GM19239 (cell line): ENCODE data around the gene FGF9.

Experiments used
- DNase-seq: peaks from one replicate; pipeline ENCODE4 v3.0.0; 2011; ENCODE audit warnings: low spot score; ENCODE audit not compliant: insufficient read length
- FAIRE-seq: peaks from 2 replicates; lab custom pipeline; 2011; peaks lifted over from hg19 to GRCh38; lab: Jason Lieb, UNC

The FGF9 gene

DNA sequence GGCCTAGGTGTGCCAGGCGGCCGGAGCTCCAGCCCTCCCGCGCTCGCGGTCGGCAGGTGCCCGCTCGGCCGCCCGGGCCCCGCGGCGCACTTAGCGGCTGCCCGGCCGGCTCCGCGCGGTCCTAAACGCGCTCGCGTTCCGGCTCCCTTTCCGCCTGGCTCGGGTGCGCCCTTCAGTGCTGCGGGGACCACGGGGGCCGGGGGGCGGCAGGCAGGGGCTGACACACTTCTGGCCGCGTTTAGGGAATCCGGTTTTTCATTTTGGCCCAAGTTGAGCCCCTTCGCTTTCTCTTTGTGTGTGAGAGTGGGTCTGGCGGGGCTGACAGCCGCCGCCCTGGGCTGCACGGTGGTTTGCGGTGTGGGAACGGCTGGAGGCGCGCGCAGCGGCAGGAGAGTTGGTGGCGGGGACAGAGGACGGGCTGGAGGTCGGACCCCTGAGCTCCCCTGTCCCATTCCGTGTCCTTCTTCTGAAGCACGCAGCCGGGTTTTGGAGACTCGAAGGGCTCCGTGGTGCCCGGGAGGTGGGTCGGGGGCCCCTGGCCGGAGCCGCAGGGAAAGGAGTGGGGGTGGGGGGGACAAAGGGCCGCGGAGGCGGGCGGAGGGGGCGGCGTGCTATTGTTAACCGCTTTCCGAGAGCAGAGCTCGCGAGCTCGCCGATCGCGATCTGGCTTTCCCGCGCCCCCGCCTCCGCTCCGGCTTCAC is 3.1 kb downstream of the FGF9 start:
- DNase-seq (no peak), FAIRE-seq (no peak)

- no peak for FAIRE-seq
- DNase-seq: no peak
Measured at GRCh38 chr13:21674490-21675009, 3.7 kb downstream of the FGF9 start.

- DNase-seq (no peak), FAIRE-seq (no peak)
Measured at GRCh38 chr13:21675095-21675991, 4.5 kb downstream of the FGF9 start.

- FAIRE-seq (no peak), DNase-seq (no peak)
Measured at GRCh38 chr13:21676611-21677021, 5.7 kb downstream of the FGF9 start.

- no peak for FAIRE-seq
Measured at GRCh38 chr13:21677075-21677623, 6.3 kb downstream of the FGF9 start.

DNA sequence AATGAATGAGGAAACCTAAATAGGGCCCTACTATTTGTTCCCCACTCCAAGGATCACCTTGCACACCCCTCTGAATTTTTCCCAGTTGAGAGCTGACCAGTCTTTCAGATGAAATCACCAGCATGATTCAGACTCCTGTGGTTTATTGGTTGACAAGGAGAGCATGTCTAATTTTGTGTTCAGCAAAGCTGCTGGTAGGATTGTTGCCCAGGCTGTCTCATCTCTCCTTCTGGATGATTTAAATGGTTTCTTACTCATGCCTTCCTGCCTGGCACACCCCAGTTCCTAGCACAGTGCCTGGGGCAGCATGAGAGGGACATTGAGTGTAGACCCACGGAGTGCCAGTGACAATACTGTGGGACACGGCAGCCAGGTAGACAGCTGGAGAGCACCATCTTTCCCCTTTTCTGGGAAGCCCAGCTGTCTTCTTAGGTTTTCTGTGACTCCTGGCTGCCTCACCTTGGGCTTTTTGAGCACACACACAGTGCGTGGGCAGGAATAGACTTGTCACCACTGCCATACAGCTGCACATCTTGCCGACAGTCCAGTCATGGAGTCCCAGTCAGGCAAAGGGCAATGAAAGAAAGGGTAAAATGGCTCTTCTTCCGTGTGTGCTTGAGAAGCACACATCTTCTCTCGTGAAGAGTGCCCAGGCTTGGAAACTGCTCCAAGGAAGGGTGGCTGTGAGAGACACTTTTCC is 12.3 kb downstream of the FGF9 start:
- DNase-seq: no peak
- no peak for FAIRE-seq

More at GRCh38 chr13:21677075-21677623, 6.3 kb downstream of the FGF9 start:
- no peak for DNase-seq

GRCh38 chr13:21684576-21684975 is 13.7 kb downstream of the FGF9 start:
- no peak for DNase-seq
- no peak for FAIRE-seq

DNA sequence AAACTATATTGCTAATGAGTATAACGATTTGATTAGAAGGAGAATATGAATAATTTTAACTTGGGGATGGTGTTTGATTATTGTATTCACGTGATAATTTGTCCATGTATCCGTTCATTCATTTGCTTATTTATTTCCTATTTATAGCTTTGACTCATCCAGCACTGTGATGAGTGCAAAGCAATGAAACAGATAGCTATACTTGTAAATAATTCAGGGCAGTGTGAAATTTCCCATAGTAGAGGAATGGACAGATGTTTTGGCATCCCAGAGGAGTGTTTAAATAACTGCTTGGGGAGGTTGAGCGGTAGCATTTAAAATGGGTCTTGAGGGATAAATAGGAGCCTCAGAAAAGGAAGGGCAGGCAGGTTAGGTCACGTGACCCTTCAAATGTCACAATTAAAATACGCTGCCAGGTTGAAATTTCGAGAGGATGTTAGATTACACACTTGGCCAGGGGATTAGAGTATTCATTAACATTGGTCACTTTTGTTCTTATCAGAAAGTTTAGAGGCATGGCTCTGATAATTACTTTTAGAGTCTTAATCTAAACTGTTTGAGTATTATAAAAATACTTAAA is 14.7 kb downstream of the FGF9 start:
- FAIRE-seq (no peak), DNase-seq (no peak)

- DNase-seq: no peak
- FAIRE-seq: peak; percentile 74
Measured at GRCh38 chr13:21686751-21687391, 16.0 kb downstream of the FGF9 start.

GRCh38 chr13:21688056-21688455 is 17.2 kb downstream of the FGF9 start:
- FAIRE-seq (no peak), DNase-seq (no peak)

DNA sequence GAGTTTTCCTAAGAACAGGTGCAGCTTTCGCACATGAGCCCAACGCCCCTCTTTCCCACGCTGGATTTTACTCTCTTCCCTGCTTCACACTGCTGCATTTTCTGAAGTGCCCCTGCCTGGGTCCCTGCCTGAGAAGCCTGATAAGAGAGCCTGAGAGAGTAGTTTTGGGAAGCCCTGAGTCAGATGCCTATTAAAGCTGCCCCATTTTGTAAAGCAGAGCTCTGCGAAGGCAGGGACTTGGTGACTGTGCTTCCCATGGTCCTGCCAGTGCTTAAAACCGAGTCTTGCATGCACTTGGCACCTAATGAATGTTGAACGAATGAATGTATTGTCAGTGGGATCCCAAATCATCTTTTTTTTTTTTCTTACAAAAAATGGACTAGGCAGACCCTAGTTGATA is 18.2 kb downstream of the FGF9 start:
- FAIRE-seq (no peak), DNase-seq (no peak)

- no peak for FAIRE-seq
- no peak for DNase-seq
Measured at GRCh38 chr13:21690955-21691354, 20.1 kb downstream of the FGF9 start.

- DNase-seq (no peak), FAIRE-seq (no peak)
Measured at GRCh38 chr13:21691500-21691899, 20.6 kb downstream of the FGF9 start.

DNA sequence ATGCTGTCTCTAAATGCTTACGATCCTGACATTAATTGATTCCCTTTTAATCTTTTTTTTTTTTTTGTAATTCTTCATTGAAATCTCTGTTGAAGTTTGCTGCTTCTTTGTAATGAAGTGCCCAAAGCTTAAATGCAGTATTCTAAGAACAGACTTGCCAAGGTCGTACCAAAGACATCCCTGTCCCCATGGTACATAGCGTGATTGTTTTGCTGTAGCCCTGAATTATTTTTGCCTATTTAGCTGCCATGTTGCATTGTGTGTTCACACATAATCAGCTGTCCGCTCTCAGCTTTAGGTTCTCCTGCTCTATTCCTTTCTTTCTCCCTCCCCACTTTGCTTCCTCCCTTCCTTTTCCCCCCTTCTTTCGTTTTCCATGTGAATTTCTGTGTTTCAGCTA is 21.1 kb downstream of the FGF9 start:
- FAIRE-seq: no peak
- no peak for DNase-seq

DNA sequence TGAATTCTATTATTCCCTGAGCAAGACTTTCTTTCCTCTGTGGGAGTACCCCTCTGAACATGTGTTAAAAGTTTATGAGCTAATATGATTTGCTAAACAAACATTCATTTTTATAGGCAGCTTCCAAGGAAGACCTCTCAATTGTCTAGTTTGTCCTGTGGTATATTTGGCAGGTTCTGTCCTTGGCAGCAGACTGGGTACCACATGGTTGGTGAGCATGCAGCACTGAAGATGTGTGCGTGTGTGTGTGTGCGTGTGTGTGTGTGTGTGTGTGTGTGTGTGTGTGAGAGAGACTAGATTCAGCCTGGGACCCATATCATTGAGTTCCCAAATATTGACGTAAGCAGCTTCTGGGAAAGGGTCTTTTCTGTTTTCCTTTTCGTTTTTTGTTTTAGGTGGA is 24.0 kb downstream of the FGF9 start:
- no peak for FAIRE-seq
- DNase-seq: no peak

DNA sequence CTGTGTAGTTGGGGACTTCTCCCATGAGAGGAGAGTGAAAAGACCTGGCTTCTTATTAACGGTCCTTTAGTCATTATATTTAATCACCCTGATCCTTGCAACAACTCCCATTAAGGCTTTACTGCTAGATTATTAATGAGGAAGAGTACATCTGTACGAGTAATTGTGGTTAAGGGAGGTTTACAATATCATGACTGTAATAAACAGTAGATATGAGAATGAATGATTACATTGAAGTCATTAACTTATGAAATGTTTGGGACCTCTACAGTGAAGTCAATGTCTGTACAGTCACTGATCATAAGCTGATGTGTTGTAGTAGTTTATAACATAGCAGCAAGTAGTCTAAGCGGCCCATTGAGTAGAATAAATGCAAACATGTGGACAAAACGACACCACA is 24.7 kb downstream of the FGF9 start:
- no peak for FAIRE-seq
- no peak for DNase-seq

GRCh38 chr13:21696865-21697448 is 26.1 kb downstream of the FGF9 start:
- no peak for FAIRE-seq
- no peak for DNase-seq

GRCh38 chr13:21698817-21699679 is 28.2 kb downstream of the FGF9 start:
- DNase-seq (no peak), FAIRE-seq (no peak)
